SH-SY5Y (cell line): ENCODE data around the gene APOC3.

Experiments
- GATA2 ChIP-seq: IDR thresholded peaks from 2 replicates; pipeline ENCODE4 v1.6.1; 2011; ENCODE audit warnings: mild to moderate bottlenecking, low read depth, low read length
- GATA3 ChIP-seq: IDR thresholded peaks from 2 replicates; pipeline ENCODE4 v1.6.1; 2011; ENCODE audit warnings: low read depth, mild to moderate bottlenecking, low read length, moderate library complexity

APOC3 gene

GRCh38 chr11:116862951-116863350, 33.2 kb downstream of the APOC3 start:
- no peak for TF ChIP-seq GATA3
- TF ChIP-seq GATA2 = no peak

- TF ChIP-seq GATA3 (no peak), GATA2 (no peak)
Observed at GRCh38 chr11:116864531-116864930, 34.8 kb downstream of the APOC3 start.

- TF ChIP-seq GATA3 (no peak), GATA2 (no peak)
Observed at GRCh38 chr11:116865696-116866095, 36.0 kb downstream of the APOC3 start.

- TF ChIP-seq GATA3 (no peak), GATA2 (no peak)
Observed at GRCh38 chr11:116866804-116867455, 37.2 kb downstream of the APOC3 start.

- TF ChIP-seq GATA2 (no peak), GATA3 (no peak)
Observed at GRCh38 chr11:116867619-116868018, 37.9 kb downstream of the APOC3 start.

GRCh38 chr11:116868066-116868465, 38.4 kb downstream of the APOC3 start:
- TF ChIP-seq GATA3 = no peak
- no peak for TF ChIP-seq GATA2

- no peak for TF ChIP-seq GATA3
- TF ChIP-seq GATA2 = no peak
Observed at GRCh38 chr11:116869610-116870009, 39.9 kb downstream of the APOC3 start.

GRCh38 chr11:116870054-116870453, 40.3 kb downstream of the APOC3 start:
- TF ChIP-seq GATA3 (no peak), GATA2 (no peak)

- TF ChIP-seq GATA2 = no peak
Observed at GRCh38 chr11:116871248-116871647, 41.5 kb downstream of the APOC3 start.

- no peak for TF ChIP-seq GATA2
- TF ChIP-seq GATA3 = no peak
Observed at GRCh38 chr11:116873381-116873780, 43.7 kb downstream of the APOC3 start.

- TF ChIP-seq GATA3 = no peak
- no peak for TF ChIP-seq GATA2
Observed at GRCh38 chr11:116874251-116874650, 44.5 kb downstream of the APOC3 start.

GRCh38 chr11:116875194-116875593, 45.5 kb downstream of the APOC3 start:
- no peak for TF ChIP-seq GATA3
- TF ChIP-seq GATA2 = no peak

GRCh38 chr11:116876656-116877055, 46.9 kb downstream of the APOC3 start:
- TF ChIP-seq GATA3 (no peak), GATA2 (no peak)

GRCh38 chr11:116879800-116880625, 50.3 kb downstream of the APOC3 start:
- TF ChIP-seq GATA2 (no peak), GATA3 (no peak)

- TF ChIP-seq GATA2 = no peak
- no peak for TF ChIP-seq GATA3
Observed at GRCh38 chr11:116881143-116881542, 51.4 kb downstream of the APOC3 start.
